Umbilical cord (tissue), 2 donors: ENCODE measurements around the gene CCL19. TPM values are rescaled to one million over a fixed set of nuclear protein-coding genes. Genes with fewer than 3 reads are reported as not detected.

Experiments
- DNase-seq: peaks from one replicate; pipeline ENCODE4 v3.0.0-alpha.2; 2015; ENCODE audit warnings: low spot score
- total RNA-seq: library from RNA; depleted of rRNA; stranded (reverse); fragments of >200 nt; gene quantifications from one replicate; pipeline ENCODE4 v1.2.3, GENCODE V29; 2014; ENCODE audit warnings: low replicate concordance; ENCODE audit not compliant: insufficient read depth

The CCL19 gene
- total RNA-seq, 1 donor from 2014 or later, result not detected

DNA sequence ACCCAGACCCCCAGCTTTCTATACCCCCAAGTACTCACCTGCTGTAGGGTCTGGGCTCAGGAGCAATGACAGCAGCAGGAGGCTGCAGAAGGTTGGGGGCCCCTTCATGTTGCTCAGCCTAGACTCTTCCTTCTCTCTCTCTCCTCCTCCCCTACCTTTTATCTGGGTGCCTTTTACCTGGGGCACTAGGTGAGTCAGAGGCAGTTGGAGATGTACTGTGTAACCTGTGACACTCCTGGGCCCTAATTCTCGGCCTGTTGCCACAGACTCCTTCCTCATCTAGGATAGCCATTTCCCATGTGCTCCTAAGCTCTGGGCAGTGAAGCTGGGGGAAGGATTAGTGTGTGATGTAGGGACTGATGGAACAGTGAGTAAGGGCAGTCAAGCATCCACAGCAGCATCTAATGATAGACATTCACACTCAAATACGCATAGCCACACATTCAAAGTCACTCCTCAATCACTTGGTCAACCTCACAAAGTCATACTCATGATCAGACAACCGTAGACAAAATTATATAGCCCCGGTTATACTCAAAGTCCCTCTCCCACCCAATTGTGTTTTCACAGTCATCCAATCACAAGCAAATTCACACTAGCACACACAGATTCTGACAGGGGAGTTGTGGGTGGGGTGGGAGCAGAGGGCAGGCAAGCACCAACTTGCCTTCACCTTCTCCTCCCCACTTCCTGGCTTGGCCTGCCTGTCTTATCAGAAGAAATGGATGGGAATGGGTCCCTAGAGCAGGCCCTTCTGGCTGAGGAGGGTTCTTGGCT is 28.4 kb downstream of the CCL19 start, which contains the start of gene CCL27:
TSS of gene CCL27 (minus strand) at position 132 of the 777 bp plus-strand sequence. CDS start at position 108, 24 bp downstream.
- no peak for DNase-seq

DNA sequence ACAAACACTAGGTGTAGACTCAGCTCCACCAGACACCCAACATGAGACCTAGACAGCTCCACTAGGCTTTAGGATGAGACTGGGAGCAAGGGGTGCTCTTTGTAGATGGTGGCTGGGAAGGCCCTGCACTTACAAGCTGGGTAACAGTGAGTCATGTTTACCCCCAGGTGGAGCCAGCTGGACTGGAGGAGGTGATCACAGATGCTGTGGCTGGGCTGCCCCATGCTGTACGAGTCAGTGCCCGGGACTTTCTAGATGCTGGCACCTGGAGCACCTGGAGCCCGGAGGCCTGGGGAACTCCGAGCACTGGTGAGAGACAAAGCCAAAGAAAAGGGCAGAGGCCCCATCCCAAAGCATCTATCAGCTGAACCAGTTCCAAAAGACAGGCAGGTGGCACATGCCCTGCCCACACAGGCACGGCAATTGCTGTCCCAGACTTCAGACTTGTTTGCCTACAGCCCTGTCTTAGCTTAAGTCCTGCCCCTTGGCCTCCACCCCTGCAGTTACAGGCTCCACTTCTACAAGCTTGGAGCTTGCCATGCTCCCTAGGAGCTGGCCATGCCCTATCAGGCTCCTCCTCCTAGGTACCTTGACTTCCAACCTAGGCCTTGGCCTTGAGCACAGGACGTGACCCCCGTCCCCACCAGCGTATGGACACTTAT is 31.4 kb downstream of the CCL19 start:
- no peak for DNase-seq

- DNase-seq, result no peak
These were observed 32.6 kb downstream of the CCL19 start for GRCh38 chr9:34658461-34658860.

GRCh38 chr9:34656992-34657391 is 34.1 kb downstream of the CCL19 start:
- no peak for DNase-seq

GRCh38 chr9:34655394-34655793 is 35.7 kb downstream of the CCL19 start:
- DNase-seq, result no peak

DNA sequence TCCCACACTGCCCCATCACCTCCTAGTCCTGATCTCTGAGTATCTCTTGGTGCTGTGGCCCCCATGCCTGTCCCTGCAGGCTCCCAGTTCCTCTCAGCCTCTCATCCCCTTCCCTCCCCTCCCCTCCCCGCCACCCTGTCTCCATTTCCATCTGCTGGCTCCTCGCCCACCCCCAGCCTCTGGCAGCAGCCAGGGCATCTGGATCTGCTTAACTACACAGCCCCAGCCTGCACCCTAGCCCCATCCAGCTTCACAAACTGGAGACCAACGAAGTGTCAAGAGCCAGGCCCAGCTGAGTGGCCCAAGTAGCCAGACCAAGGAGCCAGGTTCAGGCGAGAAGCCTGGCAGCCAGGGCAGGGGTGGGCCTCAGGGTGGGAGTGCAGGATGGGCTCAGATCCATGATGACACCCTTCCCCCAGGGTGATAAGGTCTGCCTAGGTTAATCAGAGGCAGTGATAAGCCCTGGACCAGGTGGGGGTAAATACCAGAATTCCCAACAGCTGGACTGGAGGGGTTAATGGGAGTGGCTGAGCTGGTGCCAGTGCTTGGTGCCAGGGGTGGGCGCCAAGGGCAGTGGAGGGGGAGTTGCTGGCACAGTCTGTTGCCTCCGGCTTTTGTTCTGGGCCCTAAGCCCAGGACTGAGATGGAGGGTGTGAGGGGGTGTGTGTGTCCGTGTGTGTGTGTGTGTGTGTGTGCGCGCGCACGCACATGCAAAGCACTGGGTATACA is 36.6 kb downstream of the CCL19 start:
- DNase-seq, result peak; percentile 66

GRCh38 chr9:34653151-34654072 is 37.7 kb downstream of the CCL19 start:
- peak; percentile 82 for DNase-seq

DNA sequence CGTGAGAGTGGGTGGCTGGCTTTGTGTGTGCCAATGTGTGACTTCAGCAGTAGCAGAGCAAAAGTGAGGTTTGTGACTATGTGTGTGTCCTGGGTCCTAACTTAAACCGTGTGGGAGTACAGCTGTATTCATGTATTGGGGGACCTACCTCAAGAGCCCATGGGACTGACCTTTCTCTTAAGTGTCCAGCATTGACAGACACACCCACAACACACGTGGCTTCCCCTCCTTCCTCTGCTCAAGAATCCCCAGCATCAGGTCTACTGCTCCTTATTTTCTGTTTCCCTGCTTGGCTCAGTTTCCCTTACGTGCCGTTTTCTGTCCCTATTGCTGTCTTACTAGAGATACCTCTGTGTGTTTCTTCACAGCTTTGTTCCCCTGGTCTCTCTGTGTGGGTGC is 38.5 kb downstream of the CCL19 start:
- peak; percentile 38 for DNase-seq

DNA sequence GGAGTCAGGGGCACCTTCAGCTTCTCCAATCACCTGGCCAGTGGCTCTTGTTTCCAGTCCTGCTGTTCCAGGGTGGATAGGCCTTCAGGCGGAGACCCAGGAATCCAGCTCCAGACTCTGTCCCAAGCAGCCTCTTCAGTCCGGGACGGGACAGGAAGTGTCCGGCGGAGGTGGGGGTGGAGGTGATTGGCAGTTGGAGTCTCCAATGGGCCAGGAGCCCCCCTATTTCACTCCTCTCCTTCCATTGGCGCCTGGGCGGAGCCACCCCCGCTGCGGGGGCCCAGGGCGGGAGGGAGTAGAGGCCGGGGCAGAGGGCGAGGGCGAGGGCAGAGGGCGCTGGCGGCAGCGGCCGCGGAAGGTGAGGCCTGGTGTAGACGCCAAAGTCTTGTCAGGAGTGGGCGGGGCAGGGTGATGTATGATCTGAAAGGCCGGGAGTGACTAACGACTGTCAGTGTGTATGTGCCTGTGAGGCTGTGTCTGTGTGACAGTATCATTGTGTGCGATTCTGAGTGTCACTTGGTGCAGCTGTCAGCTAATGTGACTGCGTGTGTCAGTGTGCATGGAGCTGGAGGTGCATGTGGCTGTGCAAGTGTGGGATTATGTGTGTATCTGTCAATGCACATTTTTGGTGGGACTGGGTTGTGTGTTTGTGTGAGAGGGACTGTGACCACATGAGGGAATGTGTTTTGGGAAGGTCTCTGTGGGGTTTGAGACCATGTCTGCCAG is 39.0 kb downstream of the CCL19 start, which contains the start of gene IL11RA:
TSS of gene IL11RA (plus strand) at position 310 of the 726 bp plus-strand sequence. CDS start 3,033 bp downstream, outside the sequence.
- peak; percentile 93 for DNase-seq

- peak; percentile 27 for DNase-seq
These were observed 39.8 kb downstream of the CCL19 start for GRCh38 chr9:34651321-34651720.

GRCh38 chr9:34650816-34651215 is 40.3 kb downstream of the CCL19 start:
- DNase-seq, result no peak

DNA sequence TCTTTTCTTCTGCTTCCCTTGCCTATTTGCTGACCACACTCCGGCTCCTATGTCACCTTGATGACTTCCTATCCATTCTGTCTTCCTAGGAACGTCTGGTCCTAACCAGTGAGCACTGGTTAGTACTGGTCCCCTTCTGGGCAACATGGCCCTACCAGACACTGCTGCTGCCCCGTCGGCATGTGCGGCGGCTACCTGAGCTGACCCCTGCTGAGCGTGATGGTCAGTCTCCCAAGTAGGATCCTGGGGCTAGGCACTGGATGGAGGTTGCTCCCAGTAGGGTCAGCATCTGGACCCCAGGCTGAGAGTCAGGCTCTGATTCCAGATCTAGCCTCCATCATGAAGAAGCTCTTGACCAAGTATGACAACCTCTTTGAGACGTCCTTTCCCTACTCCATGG is 42.4 kb downstream of the CCL19 start:
- DNase-seq, result no peak

GRCh38 chr9:34647651-34648050 is 43.4 kb downstream of the CCL19 start:
- DNase-seq, result no peak

GRCh38 chr9:34647084-34647403 is 44.0 kb downstream of the CCL19 start:
- DNase-seq, result no peak

- DNase-seq, result peak; percentile 93
These were observed 44.6 kb downstream of the CCL19 start, which contains the start of gene GALT for GRCh38 chr9:34646211-34647083. GALT (plus strand) TSS chr9:34646675; CDS start chr9:34646705, 30 bp downstream.

DNA sequence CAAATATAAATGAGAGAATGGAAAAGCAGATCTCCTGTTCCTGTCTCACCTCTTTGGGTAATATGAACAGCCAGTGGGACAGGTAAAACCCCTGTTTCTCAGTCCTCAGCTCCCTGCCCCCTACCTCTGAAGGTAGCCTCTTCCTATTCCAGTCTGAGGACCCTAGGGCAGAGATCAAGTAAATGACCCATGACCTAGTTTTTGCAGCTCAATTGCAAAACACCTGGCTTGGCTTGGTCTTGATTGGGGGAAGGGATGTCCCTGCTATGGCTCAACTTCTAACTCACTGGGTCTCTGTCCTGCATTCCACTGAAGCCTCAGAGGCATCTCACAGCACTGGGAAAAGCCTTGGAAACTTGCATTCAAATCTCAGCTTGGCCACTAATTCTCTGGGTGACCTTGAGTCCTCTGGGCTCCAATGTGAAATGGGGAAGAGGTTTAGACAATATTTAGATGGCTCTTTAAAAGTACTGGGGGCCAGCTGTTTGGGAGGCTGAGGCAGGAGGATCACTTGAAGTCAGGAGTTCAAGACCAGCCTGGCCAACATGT is 46.2 kb downstream of the CCL19 start:
- DNase-seq, result no peak

- no peak for DNase-seq
These were observed 48.4 kb downstream of the CCL19 start for GRCh38 chr9:34642679-34643078.
